ENCODE measurements around the gene HSPA5. TPM values are rescaled to one million over a fixed set of nuclear protein-coding genes. Genes with fewer than 3 reads are reported as not detected.
A peak's percentile ranks its signal among the peaks of the same experiment; 100 is the strongest.

Gene HSPA5
- polyA plus RNA-seq, 2 of the 4 experiments (the other 2 are of a cell fraction) = 227 to 557 TPM

GRCh38 chr9:125190361-125190801, 50.8 kb downstream of the HSPA5 start:
- Histone ChIP-seq H3K9me3 (no peaks in the 10 kb centered on the region), H3K4me2 (peak overlapping the region; percentile 84), H3K27ac (peak overlapping the region; percentile 88), H3K4me1 (peaks cover 20% of the 10 kb centered on the region; the same call in 2 of the 3 replicates), H3K4me3 (peak overlapping the region; percentile 75)
- no peak for TF ChIP-seq MYC (IDR thresholded peaks at IDR 0.05; ENCODE audit: borderline replicate concordance, low read length)
- 0 out of 2 replicates have a peak, but pooled peaks have one; percentile 34 for TF ChIP-seq FOSB (CRISPR knock-in tag; IDR thresholded peaks at IDR 0.05)
- CTCF ChIA-PET = interaction anchor here (0.6 to 1.1 kb wide), 4 partner anchors 8 to 41 kb away, joined by 3 to 4 read pairs (median 4); partner anchors contain the start of gene RABEPK
- DNase-seq (ENCODE audit: low read depth in 1 of 2, low spot score in 1 of 2) (no peak), FAIRE-seq (no peak), ATAC-seq (peak; percentile 3 to 30; a peak in 4 of 6 replicates)
- POLR2A ChIA-PET = interaction anchor here (0.9 to 1.9 kb wide), 3 partner anchors 10 to 71 kb away, joined by 7 to 12 read pairs (median 8); partner anchors contain the start of genes GAPVD1, HSPA5 and RABEPK
- 69% methylated on average over 14 of the region's 14 CpGs for WGBS (ENCODE audit: missing lambda C conversion rate)

- WGBS (ENCODE audit: missing lambda C conversion rate) = 2% methylated on average over 47 of the region's 82 CpGs
- no peaks in the 10 kb centered on the region for H3K9me3 ChIP-seq
- H3K27ac ChIP-seq = peak within 1 kb of the TSS; percentile 88
- ChIA-PET POLR2A (interaction anchor here (0.9 to 1.9 kb wide), 3 partner anchors 11 to 72 kb away, joined by 7 to 12 read pairs (median 8); partner anchors contain the start of genes GAPVD1, HSPA5 and RABEPK), CTCF (interaction anchor here (0.6 to 1.1 kb wide), 3 partner anchors 10 to 42 kb away, joined by 3 to 4 read pairs (median 3); partner anchors contain the start of gene RABEPK)
- ATAC-seq = peak; percentile 98 to 99
- peak within 1 kb of the TSS; percentile 75 for H3K4me3 ChIP-seq
- H3K4me1 ChIP-seq = peaks cover 20% of the 10 kb centered on the region; the same call in 2 of the 3 replicates
- peak; percentile 97 for DNase-seq (ENCODE audit: low read depth in 1 of 2, low spot score in 1 of 2)
- peak within 1 kb of the TSS; percentile 84 for H3K4me2 ChIP-seq
- no peak for FAIRE-seq
- TF ChIP-seq RAD21 (conservative IDR thresholded peaks at IDR 0.05 in 1 of 2, IDR thresholded peaks at IDR 0.05 in 1 of 2) = peak in 1 of 2 experiments; percentile 17; a peak in 2 of 5 replicates
- no peak for TF ChIP-seq MAFK (IDR thresholded peaks at IDR 0.05; ENCODE audit: partially characterized antibody)
- TF ChIP-seq SMC3 (IDR thresholded peaks at IDR 0.05) = peak; percentile 26; the same call in 2 of the 3 replicates
- no peak for TF ChIP-seq SREBF2 (IDR thresholded peaks at IDR 0.05)
- no peak for TF ChIP-seq NPAS2 (CRISPR knock-in tag; IDR thresholded peaks at IDR 0.05; ENCODE audit: borderline replicate concordance)
- TF ChIP-seq JUN (IDR thresholded peaks at IDR 0.05) = peak; percentile 48 to 90; a peak in 4 of 5 replicates
- TF ChIP-seq E2F6 (IDR thresholded peaks at IDR 0.05; ENCODE audit: borderline replicate concordance, low read depth) = no peak
- no peak for TF ChIP-seq EHF (CRISPR knock-in tag; IDR thresholded peaks at IDR 0.05)
- TF ChIP-seq REST (IDR thresholded peaks at IDR 0.05) = no peak
- TF ChIP-seq ZSCAN20 (CRISPR knock-in tag; IDR thresholded peaks at IDR 0.05) = no peak
- TF ChIP-seq JUNB (IDR thresholded peaks at IDR 0.05) = no peak
- no peak for TF ChIP-seq ZC3H11A (IDR thresholded peaks at IDR 0.05)
- TF ChIP-seq CHD2 (IDR thresholded peaks at IDR 0.05; ENCODE audit: low read length, partially characterized antibody) = no peak
- peak; percentile 73; the same call in 1 of the 2 replicates for TF ChIP-seq MAZ (IDR thresholded peaks at IDR 0.05; ENCODE audit: borderline replicate concordance, low read depth, low read length)
- TF ChIP-seq RARB (CRISPR knock-in tag; IDR thresholded peaks at IDR 0.05) = no peak
- peak; percentile 70 for TF ChIP-seq PHF8 (IDR thresholded peaks at IDR 0.05; ENCODE audit: borderline replicate concordance, low read depth)
- TF ChIP-seq, protein P1, sequence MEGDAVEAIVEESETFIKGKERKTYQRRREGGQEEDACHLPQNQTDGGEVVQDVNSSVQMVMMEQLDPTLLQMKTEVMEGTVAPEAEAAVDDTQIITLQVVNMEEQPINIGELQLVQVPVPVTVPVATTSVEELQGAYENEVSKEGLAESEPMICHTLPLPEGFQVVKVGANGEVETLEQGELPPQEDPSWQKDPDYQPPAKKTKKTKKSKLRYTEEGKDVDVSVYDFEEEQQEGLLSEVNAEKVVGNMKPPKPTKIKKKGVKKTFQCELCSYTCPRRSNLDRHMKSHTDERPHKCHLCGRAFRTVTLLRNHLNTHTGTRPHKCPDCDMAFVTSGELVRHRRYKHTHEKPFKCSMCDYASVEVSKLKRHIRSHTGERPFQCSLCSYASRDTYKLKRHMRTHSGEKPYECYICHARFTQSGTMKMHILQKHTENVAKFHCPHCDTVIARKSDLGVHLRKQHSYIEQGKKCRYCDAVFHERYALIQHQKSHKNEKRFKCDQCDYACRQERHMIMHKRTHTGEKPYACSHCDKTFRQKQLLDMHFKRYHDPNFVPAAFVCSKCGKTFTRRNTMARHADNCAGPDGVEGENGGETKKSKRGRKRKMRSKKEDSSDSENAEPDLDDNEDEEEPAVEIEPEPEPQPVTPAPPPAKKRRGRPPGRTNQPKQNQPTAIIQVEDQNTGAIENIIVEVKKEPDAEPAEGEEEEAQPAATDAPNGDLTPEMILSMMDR (IDR thresholded peaks at IDR 0.05) = peak; percentile 57
- TF ChIP-seq HMGXB4 (CRISPR knock-in tag; IDR thresholded peaks at IDR 0.05; ENCODE audit: borderline replicate concordance) = peak; percentile 30; the same call in 1 of the 2 replicates
- peak; percentile 74 for TF ChIP-seq POLR2A (IDR thresholded peaks at IDR 0.05; ENCODE audit: low read length)
- no peak for TF ChIP-seq POLR2AphosphoS2 (conservative IDR thresholded peaks at IDR 0.05; ENCODE audit: low read length)
- peak; percentile 33; the same call in 1 of the 2 replicates for TF ChIP-seq KDM5A (IDR thresholded peaks at IDR 0.05)
- peak; percentile 5; the same call in 1 of the 2 replicates for TF ChIP-seq TP53 (CRISPR knock-in tag; IDR thresholded peaks at IDR 0.05)
- TF ChIP-seq BCL3 (IDR thresholded peaks at IDR 0.05) = peak; percentile 63; the same call in 1 of the 3 replicates
Measured at GRCh38 chr9:125189361-125190289, 51.5 kb downstream of the HSPA5 start, which contains the start of gene PPP6C. TSS of gene PPP6C (minus strand) at chr9:125189803. CDS start at chr9:125189718, 85 bp downstream.

Data from A549 (cell line).